GM19468 (cell line): ENCODE data around the gene AVPR1A.

Experiments used
- ATAC-seq: cut with Tn5 transposase; IDR thresholded peaks from one replicate; pipeline ENCODE4 v1.9.1; 2021; ENCODE audit warnings: mild to moderate bottlenecking, moderate library complexity, moderate number of reproducible peaks; ENCODE audit not compliant: unreplicated experiment; ENCODE audit errors: extremely low read depth

AVPR1A gene

DNA sequence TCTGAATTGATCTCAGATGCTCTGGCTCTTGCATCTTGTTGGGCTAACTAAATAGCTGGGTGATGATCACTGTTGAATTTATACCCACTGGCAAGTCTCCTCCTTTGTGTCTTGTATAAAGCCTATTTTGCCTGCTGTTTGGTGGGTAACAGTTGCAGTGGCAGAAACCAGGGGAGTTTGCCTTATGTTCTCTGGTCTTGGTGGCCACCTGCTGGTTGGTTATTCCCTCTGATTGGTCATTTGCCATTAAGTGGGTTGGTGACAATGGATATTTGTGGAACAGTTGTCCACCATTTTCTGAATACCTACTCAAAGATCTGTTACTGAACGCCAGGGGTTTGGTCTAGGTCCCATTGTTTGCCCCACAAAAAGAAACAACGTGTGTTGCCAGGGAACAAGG, 52.1 kb downstream of the AVPR1A start:
- no peak for ATAC-seq

DNA sequence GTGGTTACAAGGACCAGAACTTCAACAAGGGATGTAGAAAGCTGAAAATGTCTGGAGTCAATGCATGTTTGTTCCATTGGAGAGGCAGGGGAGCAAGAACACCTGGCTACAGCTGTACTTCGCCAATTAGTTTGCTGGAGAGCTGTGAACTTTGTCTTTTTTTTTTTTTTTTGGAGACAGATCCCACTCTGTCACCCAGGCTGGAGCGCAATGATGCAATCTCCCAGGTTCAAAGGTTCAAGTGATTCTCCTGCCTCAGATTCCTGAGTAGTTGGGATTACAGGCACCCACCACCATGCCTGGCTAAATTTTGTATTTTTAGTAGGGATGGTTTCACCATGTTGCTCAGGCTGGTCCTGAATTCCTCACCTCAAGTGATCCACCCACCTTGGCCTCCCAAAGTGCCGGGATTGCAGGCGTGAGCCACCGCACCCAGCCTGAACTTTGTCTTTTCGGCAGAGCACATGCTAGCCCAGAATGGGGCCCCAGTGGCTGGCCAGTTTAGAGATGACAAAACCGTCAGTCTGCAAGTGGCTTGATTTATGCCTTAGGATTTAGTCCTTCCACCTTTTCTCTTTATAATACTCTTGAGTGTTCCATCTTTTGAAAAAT, 55.5 kb downstream of the AVPR1A start:
- no peak for ATAC-seq

DNA sequence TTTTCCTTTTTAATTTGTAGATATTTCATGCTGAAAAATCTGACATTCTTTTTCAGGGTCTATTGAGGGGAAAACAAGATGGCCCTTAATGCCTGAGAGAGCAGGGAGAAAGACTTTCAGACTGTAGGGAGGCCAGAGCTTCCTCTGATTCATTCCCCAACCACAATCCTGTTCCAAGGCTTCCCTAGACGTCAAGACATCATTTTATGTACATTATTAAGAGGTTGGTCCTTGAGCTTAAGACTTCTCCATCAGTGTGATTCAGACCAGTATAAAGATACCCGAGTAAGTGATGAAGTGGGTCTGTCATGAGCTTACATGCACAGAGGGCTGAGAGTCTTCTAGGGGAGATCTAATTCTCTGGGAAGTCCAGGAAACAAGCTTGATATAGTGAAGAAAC, 57.3 kb downstream of the AVPR1A start:
- no peak for ATAC-seq

DNA sequence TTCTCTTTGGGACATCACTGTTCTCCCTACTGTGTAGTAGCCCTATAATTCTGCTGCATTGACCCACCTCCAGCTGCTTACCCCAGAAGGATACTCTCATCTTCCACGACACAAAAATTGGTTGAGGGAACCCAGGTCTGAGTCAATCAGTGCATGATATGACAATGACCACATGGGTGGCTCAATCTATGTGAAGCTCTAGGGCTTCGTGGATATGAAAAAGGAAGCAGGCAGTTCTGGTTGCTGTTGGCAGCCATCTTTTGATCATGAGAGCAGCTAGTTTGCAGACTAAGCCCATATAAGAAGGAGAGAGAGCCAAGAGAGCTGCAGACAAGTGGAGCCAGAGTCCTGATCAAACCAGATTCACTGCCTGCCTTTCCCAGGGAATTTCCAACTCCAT, 57.9 kb downstream of the AVPR1A start:
- ATAC-seq, result no peak
